Muscle of back (tissue), 13 donors: ENCODE measurements around the gene KLHL20. TPM values are rescaled to one million over a fixed set of nuclear protein-coding genes. Genes with fewer than 3 reads are reported as not detected.
"Not testable (repeated sequence)": the region's sequence is repeated elsewhere in the genome, so short reads cannot be mapped to it uniquely, and the experiment has no call there.

Experiments used
- DNase-seq, 3 donors: peaks; one replicate each; pipeline versions ENCODE4 v3.0.0 to v3.0.0-alpha.2; 2013
- long read RNA-seq, 9 donors: transcript quantifications; one replicate each; lab custom pipeline, GENCODE V29; 2026
- polyA plus RNA-seq, 10 donors: library from polyadenylated mRNA; unstranded; fragments of 120-200 nt; gene quantifications; one replicate each; pipeline ENCODE4 v1.2.1, GENCODE V29; 2013; ENCODE audit not compliant: insufficient read length in 10 of 10

The KLHL20 gene
- 10 to 100 TPM; 20.9 to 28.2 (median 22.3) TPM for polyA plus RNA-seq
- long read RNA-seq, donor 1, partial matches to known transcripts = 0 of 3 reads
- long read RNA-seq, donor 1, other reads (novel, unspliced or antisense) = 0 of 3 reads
- long read RNA-seq, donor 2, partial matches to known transcripts = 6 of 6 reads
- long read RNA-seq, donor 2, other reads (novel, unspliced or antisense) = 0 of 6 reads
- long read RNA-seq, donor 3 = 0 reads
- long read RNA-seq, donor 4, partial matches to known transcripts = 0 of 1 reads
- long read RNA-seq, donor 4, other reads (novel, unspliced or antisense) = 0 of 1 reads
- long read RNA-seq, donor 5, partial matches to known transcripts = 8 of 13 reads
- long read RNA-seq, donor 5, other reads (novel, unspliced or antisense) = 0 of 13 reads
- long read RNA-seq, donor 6, partial matches to known transcripts = 11 of 15 reads
- long read RNA-seq, donor 6, other reads (novel, unspliced or antisense) = 0 of 15 reads
- long read RNA-seq, donor 7, partial matches to known transcripts = 0 of 4 reads
- long read RNA-seq, donor 7, other reads (novel, unspliced or antisense) = 0 of 4 reads
- long read RNA-seq, donor 8, partial matches to known transcripts = 0 of 4 reads
- long read RNA-seq, donor 8, other reads (novel, unspliced or antisense) = 0 of 4 reads
- long read RNA-seq, donor 9 = 0 reads

GRCh38 chr1:173714759-173715537 is at the start of gene KLHL20:
KLHL20 (plus strand) TSS chr1:173714981; CDS start chr1:173716044, 1,063 bp downstream.
- peak; percentile 89 to 95 (median 89) for DNase-seq

GRCh38 chr1:173666646-173667045 is 48.1 kb upstream of the KLHL20 start:
- DNase-seq = no peak

- peak; percentile 20 to 76 (median 55) for DNase-seq
Observed at GRCh38 chr1:173669491-173669941, 45.3 kb upstream of the KLHL20 start, which contains the start of gene ANKRD45. ANKRD45 (minus strand) TSS chr1:173669851; CDS start chr1:173659418, 10,433 bp downstream.

- not testable (repeated sequence) for DNase-seq
Observed at GRCh38 chr1:173674496-173674895, 40.3 kb upstream of the KLHL20 start.

- DNase-seq = not testable (repeated sequence)
Observed at GRCh38 chr1:173680152-173680551, 34.6 kb upstream of the KLHL20 start.

GRCh38 chr1:173682184-173682583 is 32.6 kb upstream of the KLHL20 start:
- DNase-seq = no peak

- not testable (repeated sequence) for DNase-seq
Observed at GRCh38 chr1:173683838-173684237, 30.9 kb upstream of the KLHL20 start.

- DNase-seq = not testable (repeated sequence)
Observed at GRCh38 chr1:173685121-173685520, 29.7 kb upstream of the KLHL20 start.

GRCh38 chr1:173688300-173688699 is 26.5 kb upstream of the KLHL20 start:
- no peak for DNase-seq

- no peak for DNase-seq
Observed at GRCh38 chr1:173693238-173693637, 21.5 kb upstream of the KLHL20 start.

- DNase-seq = not testable (repeated sequence)
Observed at GRCh38 chr1:173701299-173701698, 13.5 kb upstream of the KLHL20 start.

GRCh38 chr1:173702736-173703135 is 12.0 kb upstream of the KLHL20 start:
- no peak for DNase-seq

- DNase-seq = no peak
Observed at GRCh38 chr1:173705117-173705516, 9.7 kb upstream of the KLHL20 start.

- no peak for DNase-seq
Observed at GRCh38 chr1:173708787-173709186, 6.0 kb upstream of the KLHL20 start.

- DNase-seq = no peak
Observed at GRCh38 chr1:173714441-173714758, 381 bp upstream of the KLHL20 start.

- DNase-seq = no peak
Observed at GRCh38 chr1:173715538-173715844, 710 bp downstream of the KLHL20 start.

- DNase-seq = no peak
Observed at GRCh38 chr1:173717238-173717637, 2.5 kb downstream of the KLHL20 start.

- not testable (repeated sequence) for DNase-seq
Observed at GRCh38 chr1:173731331-173731730, 16.6 kb downstream of the KLHL20 start.

- DNase-seq = no peak
Observed at GRCh38 chr1:173733912-173734311, 19.1 kb downstream of the KLHL20 start.

GRCh38 chr1:173736104-173736503 is 21.3 kb downstream of the KLHL20 start:
- DNase-seq = not testable (repeated sequence)

GRCh38 chr1:173742203-173742886 is 27.6 kb downstream of the KLHL20 start:
- no peak for DNase-seq

GRCh38 chr1:173744651-173745050 is 29.9 kb downstream of the KLHL20 start:
- no peak for DNase-seq
